GM21723 (cell line): ENCODE results near the gene C1QTNF1.

Experiments
- ATAC-seq: cut with Tn5 transposase; IDR thresholded peaks from one replicate; pipeline ENCODE4 v1.9.1; 2021; ENCODE audit warnings: mild to moderate bottlenecking, moderate library complexity; ENCODE audit not compliant: unreplicated experiment

C1QTNF1 gene

DNA sequence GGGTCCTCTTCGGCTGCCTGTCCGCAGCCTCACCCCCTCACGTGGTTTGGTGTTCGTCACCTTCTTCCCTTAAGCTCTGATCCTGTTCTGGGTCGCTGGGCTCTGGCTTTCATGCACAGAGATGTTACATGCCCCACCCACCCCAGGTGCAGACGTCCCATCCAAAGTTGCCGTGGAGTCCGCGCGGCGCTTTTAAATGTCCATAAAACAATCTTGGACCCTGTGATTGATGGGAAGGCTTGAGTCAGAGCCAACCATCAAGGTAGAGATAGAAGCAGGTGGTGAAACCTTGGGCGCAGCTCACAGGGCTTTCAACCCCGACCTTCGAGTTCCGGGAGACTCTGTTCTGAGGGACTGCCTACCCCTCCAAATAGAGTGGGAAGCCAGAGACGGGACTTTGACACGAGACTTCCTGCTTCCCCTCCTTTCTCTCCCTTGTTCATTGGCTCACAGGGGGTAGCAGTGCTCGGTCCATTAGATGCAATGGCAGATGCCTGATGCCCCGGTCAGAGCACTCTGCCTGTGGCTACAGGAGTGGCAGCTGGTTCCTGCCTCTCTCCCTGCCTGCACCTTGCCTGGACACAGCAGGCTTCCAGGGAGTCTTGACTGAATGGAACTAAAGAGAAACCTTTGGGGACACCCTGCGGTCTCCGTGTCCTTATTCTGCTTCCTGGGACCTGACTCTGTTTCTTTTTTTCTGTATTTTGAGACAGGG lies 54.7 kb downstream of the C1QTNF1 start:
- no peak for ATAC-seq

DNA sequence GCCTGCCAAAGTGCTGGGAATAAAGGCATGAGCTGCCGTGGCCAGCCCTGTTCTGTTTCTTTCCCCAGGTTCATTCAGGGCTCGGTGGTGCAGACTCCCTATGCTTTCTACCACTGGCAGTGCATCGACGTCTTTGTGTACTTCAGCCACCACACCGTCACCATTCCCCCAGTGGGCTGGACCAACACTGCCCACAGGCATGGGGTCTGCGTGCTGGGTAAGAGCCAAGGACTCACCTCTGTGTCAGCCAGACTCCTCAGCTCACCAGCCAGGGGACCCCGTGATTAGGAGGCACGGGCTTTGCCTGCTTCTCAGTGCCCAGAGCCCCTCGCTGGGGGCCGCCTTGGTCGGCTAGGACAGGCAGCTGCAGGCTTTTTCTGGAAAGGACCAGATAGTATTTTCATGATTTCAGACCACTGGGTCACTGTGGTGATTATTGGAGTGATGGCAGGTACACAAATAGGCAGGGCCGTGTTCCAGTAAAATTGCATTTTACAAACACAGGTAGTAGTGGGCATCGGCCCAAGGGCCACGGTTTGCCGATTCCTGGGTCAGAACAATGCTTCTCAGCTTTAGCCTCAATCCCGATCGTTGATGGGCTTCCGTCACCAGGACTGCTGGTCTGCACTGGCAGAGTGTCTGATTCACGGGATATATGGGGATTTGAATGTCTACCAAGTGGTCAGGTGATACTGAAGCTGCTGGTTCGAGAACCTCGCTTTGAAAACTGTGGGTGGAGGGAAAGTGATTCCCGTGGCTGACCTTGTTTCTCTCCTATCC lies 55.6 kb downstream of the C1QTNF1 start:
- ATAC-seq, result no peak

DNA sequence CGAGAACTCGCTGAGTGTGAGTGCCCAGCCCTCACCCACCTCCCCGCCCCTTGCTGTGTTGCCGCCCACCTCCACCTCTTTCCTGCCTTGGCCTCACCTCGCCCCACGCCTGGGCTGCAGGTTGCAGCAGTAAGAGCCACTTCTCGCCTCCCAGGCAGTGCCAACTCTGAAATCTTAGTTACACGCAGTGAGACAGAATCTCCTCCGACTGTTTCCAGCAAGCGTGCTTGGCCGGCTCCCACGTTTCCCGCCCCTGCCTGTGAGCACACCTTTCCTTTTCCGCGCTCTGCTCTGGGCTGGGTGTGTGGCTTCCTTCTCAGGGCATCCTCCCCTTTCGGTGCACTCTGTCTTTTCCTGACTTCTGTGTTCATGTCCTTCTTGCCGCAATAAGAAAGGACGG lies 56.4 kb downstream of the C1QTNF1 start:
- no peak for ATAC-seq

DNA sequence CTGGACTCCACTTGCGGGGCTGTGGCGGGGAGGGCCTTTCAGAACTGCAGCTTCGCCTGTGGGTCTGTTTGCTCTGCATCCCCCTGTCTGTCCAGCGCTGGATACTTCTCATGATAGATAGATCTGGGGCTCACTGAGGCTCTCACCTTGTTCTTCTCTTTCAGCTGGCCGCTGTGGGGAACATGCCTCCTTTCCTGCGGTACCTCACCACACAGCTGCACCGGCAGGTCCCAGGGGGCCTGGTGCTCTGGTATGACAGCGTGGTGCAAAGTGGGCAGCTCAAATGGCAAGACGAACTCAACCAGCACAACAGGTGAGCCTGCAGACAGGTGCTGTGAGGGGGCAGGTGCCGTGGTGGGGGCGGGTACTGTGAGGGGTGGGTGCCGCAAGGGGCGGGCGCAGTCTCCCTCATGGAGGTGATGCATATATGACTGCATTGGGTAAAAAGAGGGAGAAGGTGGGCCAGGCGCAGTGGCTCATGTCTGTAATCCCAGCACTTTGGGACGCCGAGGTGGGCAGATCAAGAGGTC lies 56.9 kb downstream of the C1QTNF1 start:
- no peak for ATAC-seq

DNA sequence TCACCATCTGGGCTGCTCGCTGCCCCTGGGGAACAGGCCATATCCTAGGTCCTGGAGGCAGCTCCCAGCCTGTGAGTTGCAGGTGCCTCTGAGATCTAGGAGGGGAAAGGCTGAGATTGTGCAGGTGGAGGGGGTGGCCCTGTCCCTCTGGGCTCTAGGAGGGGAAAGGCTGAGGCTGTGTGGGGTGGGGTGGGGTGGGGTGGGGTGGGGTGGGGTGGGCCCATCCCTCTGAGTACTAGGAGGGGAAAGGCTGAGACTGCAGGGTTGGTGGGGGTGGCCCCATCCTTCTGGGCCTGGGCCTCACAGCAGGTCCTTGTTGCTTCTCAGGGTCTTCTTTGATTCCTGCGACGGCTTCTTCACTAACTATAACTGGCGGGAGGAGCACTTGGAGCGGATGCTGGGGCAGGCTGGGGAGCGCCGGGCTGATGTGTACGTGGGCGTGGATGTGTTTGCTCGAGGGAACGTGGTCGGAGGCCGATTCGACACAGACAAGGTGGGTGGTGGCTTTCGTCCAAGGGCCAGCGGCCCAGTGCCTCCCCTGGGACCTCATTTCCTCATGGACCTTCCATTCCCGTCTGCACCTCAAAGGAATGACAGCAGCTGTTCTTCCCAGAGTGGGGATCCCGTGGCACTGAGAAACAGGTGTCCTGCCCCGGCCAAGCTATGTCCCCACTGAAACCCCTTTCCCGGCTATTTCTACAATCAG lies 57.8 kb downstream of the C1QTNF1 start:
- no peak for ATAC-seq

DNA sequence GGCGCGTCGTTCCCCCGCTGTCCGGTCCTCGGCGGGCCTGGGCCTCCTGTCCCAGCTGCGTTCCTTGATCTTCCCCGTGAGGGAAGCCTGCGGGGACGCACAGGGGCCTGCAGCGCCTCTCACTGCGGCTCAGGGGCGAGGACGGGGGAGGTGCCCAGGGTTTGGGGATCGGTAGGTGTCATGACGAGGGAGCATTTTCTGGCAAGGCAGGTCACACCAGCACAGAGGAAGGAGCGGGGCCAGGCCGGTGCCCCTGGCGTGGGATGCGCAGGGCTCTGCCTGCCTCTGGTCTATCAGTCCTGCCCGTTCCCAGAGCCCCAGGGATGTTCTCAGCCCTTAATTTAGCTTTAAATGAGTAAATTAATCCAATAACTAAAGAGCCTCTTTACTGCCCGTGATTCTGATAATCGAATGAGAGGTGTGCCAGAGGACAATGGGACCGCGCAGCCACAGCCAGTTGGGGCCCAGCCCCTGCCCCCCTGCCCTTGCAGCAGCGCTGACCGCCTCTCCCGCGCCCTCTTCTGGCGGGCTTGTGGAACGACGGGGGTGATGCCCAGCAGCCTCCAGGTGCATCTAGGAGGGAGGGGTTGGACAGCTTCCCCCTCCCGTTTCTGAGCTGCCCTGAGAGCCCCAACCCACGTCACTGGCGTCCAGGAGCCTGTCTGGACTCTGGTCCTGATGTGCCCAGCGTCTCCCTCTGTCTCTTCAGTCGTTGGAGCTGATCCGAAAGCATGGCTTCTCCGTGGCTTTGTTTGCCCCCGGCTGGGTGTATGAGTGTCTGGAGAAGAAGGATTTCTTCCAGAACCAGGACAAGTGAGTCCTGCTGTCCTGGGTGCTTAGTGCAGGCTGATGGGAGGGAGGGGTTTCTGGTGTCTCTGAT lies 58.6 kb downstream of the C1QTNF1 start:
- no peak for ATAC-seq

DNA sequence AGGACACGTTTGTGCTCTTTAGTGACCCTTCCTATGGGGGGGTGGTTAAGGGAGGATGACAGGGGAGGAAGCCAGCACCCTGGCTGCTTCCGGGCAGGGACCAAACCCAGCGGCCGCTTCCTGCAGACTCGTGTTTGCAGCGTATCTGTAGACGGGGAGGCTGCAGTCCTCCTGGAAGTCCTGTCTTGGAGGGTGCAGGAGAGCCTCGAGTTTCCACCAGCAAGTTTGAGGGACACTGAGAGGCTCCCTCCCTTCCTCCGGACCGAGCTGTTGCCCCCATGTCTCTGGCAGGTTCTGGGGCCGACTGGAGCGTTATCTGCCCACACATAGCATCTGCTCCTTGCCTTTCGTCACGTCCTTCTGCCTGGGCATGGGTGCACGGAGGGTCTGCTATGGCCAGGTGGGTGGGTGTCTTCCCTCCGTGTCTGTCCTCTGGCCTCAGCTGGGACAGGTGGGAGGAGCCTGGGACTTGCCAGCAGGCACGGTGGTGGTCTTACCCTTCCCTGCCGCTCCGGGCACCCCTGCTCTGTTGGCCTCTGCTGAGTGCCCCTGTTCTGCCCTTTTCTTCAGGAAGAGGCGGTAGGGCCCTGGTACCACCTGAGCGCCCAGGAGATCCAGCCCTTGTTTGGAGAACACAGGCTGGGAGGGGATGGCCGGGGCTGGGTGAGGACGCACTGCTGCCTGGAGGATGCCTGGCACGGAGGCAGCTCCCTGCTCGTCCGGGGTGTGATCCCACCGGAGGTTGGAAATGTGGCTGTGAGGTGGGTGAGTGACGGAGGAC lies 59.4 kb downstream of the C1QTNF1 start:
- no peak for ATAC-seq

DNA sequence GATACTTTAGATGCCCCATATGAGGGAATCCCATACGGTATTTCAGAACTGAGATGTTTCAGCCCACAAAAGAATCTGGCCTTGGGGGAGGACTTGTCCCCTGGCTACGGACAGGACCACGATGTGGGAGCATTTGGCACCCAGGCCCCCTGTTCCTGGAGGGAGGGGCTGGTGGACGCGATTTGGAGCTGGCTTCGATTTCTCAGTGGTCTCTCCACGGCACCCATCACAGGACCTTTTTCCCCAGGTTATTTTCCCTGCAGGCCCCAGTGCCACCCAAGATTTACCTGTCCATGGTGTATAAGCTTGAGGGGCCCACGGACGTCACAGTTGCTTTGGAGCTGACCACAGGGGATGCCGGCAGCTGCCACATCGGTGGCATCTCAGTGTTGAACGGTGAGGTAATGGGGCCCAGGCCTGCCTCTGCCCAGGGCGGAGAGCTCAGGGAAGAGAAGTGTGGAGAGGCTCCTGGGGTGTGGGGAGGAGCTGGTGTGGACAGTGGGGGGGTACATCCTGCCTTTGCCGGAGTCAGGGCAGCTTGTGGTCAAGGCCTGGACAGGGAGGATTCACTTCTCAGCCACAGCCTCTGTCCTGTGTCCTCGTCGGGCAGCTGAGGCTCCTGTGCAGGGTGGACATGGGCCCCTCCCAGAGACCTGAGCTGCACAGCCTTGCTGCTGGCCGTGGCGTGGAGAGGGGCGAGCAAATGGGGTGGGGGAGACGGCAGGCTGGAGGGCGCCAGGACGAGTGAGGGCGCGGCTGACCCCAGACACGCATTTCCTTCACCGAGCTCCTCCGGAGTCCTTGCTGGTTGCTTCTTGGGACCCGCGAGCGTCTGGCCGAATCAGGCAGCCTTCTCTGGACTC lies 60.6 kb downstream of the C1QTNF1 start:
- ATAC-seq, result no peak

DNA sequence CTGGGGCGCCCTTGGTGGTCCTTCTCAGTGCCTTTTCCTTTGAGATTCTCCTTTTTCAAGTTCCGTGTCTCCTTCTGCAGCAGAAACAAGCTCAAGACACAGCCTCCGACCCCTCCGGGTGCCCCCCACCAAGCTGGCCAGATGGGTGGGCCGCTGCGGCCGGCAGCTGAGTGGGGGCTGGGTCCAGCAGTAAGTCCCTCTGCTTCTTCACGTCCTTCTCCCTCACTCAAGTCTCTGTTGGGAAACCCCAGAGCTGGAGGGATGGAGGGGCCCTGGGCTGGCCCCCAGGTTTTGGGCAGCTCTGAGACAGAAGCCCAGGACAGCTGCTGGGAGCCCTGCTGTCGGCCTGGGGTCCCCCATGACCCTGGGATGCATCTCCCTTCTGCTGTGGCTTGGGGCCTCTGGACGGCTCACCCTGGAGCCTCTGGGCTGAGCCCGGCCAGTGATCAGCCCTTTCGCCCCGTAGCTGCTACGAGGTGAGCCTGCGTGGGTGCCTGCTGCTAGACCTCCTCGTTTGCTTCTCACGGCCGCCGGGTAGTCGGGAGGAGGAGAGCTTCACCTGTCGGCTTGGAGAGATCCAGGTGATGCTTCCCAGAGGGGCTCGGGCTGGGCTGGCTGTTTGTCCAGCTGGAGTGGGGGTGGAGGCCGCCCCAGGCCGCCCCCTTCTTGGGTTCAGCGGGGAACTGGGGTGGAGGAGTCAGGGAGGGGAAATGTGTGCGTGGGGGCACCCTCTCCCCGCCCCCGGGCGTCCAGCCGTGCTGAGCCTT lies 61.4 kb downstream of the C1QTNF1 start:
- ATAC-seq, result no peak

DNA sequence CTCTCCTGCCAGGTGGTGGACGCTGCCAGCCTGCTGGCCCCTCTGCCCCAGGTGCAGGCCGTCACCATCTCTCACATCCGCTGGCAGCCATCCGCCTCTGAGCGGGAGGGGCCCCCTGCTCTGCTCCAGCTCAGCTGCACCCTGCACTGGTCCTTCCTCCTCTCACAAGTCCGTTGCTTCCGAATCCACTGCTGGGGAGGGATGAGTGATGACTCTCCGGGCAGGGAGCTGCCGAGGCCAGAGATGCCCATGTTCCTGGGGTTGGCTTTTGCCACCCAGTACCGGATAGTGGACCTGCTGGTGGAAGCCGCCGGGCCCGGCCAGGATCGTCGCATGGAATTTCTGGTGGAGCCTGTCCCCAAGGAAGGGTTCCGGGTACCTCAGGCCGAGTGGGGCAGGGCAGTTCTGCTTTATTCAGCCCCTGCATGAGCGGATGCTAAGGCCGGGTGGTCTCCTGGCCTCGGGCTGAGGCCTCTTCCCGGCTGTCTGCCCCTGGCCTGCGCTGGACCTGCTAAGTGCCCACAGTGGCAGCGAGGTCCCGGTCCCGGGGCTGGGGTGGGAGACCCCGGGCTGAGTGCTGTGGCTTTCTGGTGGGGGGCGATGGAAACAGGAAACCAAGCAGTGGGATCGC lies 62.1 kb downstream of the C1QTNF1 start:
- ATAC-seq, result no peak

DNA sequence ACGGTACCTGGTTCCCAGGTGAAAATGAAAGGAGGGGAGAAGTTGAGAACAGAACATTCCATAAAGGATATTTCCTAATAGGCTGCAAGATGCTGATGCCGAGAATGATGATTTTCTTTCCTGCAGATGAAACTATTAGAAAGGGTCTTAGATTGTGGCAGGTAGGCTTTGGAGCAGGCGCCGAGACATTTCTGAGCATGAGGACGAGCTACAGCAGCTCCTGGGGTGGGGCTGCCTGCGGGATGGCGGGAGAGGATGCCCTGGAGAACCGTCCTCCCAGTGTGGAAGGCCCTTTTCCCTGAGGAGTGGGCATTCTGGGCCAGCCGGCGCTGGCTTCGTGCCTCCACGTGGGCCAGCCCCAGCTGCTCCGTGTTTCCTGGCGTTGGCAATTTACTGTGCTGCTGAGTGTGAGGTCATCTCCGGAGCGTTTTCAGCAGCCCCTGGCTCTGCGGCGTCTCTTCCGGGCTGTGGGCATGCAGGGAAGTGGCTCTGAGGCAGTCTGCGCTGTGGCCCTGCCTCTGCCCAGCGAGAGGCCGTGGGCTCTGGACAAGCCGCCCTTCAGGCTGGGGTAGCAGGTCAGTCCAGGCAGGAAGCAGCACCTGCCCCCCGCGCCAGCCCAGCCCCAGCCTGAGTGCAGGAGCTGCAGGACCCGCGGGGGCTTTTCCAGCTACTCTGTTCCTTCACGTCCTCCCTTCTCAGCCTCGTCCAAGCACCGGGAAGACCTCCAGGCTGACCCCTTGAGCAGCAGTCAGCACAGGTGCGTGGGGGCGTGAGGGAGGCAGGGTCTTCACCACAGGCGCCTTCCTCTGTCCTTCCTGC lies 62.8 kb downstream of the C1QTNF1 start:
- ATAC-seq, result no peak

DNA sequence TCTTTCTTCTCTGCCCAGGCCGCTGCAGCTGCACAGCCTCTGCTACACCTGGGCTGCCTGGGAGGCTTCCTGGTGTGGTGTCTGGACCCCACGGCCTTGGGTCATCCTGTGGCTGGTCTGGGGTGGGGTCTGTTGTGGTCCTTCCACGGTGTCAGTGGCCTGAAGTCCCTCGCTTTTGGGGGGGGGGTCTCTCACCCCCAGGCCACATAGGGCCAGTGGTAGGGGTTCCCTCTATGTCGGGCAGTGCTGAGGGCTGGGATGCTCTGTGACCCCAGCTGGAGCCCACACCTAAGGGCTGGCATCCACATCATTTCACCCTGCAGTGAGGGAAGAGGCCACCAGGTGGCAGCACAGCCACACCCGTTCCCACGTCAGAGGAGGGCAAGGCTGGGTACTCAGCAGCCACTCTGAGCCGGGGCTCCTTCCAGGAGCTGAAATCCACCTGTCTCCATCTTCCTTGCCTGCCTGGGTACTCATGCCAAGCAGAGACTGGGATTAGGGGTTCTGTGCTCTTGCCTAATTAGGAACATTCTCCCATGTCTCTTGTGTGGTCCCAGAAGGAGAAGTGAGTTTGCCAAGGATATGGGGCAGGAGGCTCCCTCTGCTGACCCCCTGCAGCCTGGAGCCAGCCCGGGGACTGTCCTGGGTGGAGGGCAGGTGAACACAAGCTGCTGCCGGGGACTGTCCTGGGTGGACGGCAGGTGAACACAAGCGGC lies 63.6 kb downstream of the C1QTNF1 start:
- no peak for ATAC-seq

DNA sequence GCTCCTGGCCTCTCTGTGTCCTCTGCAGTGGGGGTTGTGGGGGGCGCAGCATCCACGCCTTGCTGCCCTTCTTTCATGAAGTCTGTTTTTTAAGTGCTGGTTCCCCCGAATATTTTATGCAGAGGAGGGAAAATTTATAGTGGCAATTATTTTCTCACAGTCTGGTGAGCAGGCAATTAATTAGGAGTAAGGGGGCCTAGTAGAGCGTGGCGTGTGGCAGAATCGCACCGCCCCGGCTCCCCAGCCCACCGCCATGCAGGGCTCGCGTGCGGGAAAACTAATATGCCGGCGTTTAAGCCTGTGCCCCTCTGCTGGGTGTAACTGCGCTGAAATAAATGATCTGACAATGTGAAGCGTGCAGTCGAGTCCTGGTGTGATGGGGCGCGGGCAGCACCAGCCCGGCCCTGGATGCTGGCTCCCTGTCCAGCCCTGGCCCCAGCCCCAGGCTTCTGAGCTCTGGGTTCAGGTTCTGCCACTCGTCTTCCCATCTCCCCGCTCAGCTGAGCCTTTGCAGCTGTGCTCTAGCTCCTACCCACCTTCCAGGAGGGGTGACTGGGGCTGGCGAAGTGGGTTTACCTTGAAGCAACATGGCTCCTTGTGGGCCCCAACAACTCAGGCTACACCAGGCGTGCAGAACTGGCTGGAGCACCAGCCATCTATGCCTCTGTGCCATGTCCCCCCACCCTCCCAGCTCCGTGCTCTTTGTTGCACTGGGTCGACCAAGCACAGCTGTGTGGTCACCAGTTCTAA lies 64.5 kb downstream of the C1QTNF1 start:
- no peak for ATAC-seq

DNA sequence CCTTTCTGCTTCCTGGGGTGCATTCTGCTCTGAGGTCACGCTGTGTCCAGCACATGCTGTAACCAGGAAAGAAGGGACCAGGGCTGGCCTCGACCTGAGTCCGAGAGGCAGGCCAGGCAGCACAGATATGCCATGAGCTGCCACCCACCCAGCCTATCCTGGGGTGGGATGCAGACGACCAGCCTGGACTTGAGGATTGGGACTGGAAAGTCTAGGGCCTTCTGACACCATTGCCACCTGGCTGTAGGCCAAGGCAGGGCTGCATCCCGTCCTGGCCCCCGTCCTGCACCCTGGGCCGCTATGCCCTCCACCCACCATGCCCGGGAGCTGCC lies 65.0 kb downstream of the C1QTNF1 start:
- no peak for ATAC-seq

DNA sequence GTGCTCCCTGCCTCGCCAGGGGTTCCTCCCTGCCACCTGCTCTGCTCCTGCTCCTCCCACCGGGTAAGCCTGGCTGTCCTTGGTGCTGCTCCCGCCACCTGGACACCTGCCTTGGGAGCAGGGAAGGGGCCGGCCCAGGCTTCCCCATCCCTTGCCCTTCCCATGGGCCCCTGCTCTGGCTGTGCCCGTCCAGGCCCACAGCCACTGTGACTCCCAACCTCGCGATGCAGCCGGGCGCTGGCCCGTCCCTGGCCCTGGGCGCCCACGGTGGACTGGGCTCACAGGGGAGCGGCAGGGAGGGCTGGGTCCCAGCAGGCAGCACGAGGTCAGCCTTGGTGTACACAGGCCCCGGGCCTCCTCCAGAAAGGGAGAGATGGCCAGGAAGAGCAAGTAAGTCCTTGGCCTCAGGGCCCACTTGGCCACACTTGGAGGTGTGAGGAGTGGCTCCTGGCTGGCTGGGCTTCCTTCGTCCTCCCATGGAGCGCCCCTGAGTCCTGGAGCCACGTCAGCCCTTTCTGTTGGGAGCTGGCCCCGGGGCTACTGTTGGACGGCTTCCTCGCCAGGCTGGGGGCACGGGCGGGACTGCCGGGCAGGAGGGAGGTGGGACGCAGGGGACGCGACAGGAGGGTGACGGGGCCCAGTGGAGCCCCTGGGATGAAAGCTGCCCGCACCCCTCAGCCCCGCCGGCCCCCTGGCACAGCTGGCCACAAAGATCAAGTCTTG lies 65.9 kb downstream of the C1QTNF1 start:
- ATAC-seq, result no peak
